ENCODE data around the gene SLC44A5.
"Not testable (repeated sequence)": the region's sequence is repeated elsewhere in the genome, so short reads cannot be mapped to it uniquely, and the experiment has no call there.

Gene SLC44A5

DNA sequence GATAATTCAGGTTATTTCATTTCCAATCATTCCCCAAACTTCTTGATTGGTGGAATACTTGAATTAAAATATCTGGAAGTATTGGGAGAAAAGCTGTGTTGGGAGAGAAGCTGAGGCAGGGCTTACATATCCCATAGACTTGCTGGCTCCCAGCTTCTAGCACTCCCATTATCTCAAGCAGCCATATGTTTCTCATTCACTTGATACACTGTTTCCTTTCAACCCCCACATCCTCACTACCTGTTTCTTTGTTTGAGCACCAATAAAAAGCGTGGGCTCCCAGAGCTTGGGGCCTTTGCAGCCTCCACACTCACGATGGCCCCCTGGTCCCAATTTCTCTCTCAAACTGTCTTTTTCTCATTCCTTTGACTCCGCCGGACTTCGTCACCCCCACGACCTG, 256.6 kb downstream of the SLC44A5 start:
- DNase-seq = not testable (repeated sequence)

DNA sequence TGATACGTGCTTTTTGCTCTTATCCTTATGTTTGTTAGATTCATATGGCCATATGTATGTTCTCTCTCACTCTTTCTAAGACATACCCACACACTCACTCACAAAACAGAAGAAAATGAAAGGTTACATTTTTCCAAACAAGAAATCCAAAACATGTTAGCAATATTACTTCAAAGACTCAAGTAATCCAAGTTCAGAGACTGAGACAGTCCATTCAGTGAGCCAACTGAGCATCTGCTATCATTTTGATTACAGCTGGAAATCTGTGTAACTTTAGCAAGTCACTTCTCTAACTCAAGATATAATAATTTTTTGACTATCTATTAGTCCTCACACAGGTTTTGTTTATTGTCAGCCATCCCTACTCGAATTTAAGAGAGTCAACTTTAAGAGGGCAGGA, 257.9 kb downstream of the SLC44A5 start:
- DNase-seq = no peak

DNA sequence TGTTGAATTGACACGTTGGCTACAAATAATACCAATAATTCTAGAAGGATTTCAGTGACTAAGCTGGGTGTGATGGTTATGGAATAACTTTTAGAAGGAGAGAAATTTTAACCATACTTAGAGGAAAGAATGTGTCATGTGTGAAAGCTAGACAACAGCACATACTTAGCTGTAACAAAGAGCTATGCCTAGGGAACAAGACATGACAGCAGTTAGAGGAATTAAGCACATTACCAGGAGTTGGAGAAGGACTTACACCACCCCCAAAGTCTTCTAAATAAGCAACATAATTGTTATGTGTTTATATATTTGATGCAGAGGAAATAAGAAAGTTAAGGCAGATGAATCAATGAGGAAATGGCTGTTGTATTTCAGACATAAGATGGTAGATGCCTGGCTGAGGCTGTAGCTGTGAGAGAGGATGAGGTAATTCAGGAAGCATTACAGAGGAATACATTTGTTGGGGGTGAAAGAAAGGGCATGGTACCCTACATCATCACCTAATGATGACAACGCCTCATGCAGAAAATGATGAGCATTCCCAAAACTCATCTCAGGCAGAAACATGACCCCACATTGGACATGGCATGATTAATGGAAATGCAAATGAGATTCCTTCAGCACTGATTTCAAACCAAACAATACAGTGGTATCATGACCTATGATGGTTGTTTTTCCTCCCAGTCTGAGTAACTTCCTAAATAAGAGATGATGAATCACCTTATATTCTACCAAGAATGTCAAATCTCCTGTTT, 265.2 kb downstream of the SLC44A5 start:
- no peak for DNase-seq

DNA sequence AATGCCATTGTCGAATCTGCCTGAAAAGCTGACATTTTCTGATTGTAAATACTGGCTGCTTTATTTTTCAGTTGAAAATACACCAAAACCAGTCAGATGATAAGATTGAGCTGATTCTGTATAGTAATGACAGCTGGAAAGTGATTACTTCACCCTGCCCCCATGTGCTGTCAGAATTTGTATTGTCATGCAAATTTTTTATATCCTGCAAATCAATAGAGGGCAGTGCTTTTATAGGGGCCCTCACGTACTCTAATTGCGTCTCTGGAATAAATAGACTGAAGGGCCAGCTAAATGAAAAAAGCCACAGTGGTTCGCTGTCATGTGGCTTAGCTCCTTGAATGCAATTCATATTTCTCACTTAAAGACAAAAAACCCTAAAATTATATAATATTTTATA, 268.1 kb downstream of the SLC44A5 start:
- no peak for DNase-seq

DNA sequence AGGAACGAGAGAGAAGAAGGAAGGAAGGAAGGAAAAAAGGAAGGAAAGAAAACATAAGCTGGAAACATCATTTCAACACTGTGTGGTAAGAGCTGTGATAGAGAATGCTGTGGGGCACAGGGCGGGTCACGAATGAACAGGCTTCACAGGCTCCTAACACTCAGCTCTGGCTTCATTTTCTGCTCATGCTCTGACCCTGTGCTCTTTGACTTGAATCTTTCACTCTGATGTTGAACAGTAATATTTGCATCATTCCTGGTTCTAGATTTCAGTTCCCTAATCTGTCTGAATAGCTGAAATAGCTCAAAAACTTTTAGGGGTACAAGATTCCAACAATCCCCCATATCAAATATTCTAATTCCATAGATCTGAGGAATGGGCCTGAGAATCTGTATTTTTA, 269.4 kb downstream of the SLC44A5 start:
- DNase-seq = no peak

DNA sequence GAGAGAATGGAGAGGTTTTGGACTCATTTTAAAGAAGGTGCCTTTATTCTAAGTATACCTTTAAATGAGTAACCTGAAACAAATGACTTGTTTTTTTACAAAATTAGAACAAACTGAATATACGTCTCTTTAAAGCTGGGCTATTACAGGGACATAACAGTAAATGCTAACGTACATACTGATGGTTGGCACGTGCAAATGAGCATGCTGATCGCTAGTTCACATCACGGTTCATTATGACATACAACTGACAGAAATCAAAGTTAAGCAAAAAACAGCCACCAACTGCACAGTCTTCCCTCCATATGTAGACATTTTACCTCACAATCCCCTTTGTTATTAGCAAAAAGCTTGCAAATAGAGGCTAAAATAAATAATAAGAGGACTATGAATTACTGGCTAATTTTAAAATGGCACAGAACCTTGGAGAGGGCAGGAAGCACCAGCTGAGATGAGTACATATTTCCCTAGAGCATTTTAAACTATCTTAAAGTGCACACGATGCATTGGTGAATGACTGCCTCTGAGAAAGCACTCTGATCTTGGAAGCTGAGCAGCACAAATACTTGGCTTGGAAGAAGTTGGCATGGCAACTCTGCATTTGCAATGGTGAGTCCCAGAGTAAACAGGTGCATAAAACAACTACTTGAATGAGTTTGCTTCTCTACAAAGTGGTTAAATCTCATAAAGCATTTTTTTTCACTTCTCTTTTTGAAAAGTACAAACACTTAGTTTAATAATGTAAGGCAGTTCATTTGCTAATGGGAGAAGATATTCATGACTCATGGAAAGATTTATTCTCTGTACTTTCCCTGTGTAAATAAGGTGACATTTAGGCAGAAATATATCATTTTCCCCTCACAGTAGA, 272.1 kb downstream of the SLC44A5 start:
- no peak for DNase-seq

DNA sequence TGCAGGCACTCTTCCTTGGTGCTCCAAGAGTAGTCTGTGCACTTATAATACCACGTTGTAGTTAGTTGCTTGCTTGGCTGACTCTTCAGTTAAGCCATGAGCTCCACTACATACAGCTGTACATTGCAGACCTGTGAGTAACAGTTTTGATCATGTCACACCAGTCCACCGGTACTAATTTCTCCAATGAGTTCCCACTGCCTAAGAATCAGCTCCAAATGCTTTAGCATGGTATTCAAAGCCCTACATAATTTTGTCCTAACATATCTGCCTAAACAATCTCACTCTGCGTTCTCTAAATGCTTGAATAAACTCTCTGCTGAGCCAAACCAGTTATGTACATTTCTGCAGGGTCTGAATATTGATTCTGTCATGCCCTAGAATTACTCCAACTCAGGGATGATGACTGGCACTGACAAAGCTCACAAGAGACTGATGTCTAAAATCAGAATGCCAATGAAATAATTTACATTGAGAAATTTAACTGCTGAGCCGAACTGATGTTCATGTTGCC, 276.0 kb downstream of the SLC44A5 start:
- no peak for DNase-seq

DNA sequence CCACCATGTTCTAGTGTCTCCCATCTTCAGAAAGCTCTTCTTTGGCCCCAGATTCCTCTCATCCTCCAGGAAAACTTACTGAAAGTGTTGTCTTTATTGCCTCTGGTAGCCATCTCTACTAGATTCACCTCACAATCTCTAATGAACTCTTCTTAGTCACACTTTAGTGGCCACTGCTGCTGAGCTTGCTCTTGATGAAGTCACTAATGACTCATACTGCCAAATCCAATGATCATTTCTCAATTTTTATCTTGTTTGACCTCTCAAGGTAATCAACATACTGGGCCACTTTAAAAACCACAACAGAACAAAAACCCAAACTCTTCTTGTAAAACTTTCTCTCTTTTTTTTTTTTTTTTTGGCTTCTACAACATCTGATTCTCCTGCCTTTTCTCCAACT, 280.3 kb downstream of the SLC44A5 start:
- DNase-seq = no peak

DNA sequence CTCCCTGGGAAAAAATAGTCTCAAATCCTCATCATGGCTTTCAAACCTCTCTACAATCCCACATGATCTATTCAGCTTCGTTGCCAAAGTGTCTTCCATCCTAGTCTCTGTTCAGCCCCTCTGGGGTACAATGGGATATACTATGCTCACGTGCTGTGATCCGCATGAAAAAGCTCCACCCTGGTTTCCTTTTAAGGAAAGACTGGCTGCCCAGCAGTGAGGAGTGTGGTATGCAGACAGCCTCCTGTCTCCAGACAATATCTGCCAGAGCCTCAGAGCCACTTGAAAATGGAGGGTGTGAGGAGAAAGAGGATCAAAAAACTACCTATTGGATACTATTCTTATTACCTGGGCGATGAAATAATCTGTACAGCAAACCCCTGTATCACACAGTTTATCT, 282.2 kb downstream of the SLC44A5 start:
- DNase-seq = no peak

DNA sequence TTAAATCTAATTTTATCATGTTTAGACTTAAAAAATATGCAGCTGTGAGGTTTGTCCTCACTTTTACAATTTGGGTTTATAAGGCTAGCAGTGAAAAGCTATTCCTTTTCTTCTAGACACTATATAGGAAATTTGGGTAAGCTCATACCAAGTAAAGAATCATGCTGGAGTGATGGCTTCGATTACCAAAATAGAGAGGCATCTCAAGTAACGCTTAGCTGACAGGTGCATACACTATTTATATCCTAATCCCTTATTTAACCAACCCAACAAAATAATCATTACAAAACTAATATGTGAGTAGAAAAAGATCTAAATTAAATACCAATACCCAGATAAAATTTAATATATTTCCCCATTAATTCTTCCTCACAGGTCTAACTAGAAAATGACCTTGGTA, 283.5 kb downstream of the SLC44A5 start:
- DNase-seq = no peak

DNA sequence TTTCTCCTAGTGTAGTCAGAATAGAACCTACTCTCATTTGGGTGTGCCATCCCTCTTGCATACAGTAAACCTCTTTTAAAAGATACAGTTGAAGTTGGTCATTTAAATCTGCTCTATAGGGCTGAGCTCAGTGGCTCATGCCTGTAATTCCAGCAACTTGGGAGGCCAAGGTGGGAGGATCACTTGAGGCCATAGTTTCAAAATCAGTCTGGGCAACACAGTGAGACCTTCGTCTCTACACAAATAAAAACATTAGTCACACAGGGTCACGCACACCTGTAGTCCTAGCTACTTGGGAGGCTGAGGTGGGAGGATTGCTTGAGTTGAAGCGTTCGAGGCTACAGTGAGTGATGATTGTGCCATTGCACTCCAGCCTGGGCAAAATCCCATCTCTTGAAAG, 292.9 kb downstream of the SLC44A5 start:
- no peak for DNase-seq

DNA sequence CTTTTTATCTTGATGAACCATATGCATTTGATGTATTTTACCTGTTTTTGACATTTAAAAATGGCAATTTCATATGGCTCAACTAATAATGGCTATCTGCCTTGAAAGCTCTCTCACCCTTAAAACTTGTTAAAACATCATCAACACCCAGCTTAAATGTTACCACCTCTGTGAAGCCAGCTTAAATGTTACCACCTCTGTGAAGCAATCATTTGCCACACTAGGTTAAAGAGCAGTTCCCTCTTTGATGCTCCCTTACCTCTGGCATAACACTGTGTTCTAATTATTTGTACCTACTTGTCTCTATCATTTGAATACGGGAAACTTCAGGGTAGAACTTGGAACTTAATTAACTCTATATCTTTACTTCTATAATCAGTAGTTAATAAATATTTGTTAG, 294.7 kb downstream of the SLC44A5 start:
- DNase-seq = no peak

DNA sequence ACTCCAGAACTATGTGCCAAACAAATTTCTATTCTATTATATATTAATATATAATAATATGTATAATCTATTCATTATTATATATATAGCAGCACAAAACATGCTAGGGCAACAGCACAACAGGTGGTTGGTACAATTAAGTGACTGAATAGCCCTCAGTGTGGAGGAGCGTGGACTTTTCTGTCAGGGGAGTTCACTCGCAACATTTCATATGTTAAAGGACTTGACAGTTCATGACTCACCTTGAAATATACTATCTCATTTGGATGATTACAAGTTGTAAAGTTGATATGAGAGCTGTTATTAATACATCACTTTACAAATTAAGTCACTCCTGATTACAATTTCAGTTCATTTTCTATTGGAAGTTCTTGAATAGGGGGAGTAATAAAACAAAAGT, 298.3 kb downstream of the SLC44A5 start:
- DNase-seq = no peak

DNA sequence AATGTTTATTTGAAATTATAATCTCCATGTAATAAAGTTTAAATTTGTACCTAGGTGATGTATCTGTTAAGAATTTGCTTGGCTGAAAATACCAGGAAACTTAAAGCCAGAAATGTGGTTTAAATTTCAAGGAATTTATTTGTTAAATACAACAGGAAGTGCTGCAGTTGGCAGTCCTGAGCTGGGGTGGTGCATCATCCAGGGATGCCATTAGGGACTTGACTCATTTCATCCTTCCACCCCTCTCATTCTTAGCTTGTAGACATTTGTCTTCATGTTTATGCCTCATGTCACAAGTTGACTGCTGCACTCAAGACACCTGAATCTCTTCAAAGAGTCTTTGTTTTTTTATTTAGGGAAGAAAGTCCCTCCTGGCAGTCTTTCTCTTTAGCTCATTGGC, 300.8 kb downstream of the SLC44A5 start:
- DNase-seq = no peak

DNA sequence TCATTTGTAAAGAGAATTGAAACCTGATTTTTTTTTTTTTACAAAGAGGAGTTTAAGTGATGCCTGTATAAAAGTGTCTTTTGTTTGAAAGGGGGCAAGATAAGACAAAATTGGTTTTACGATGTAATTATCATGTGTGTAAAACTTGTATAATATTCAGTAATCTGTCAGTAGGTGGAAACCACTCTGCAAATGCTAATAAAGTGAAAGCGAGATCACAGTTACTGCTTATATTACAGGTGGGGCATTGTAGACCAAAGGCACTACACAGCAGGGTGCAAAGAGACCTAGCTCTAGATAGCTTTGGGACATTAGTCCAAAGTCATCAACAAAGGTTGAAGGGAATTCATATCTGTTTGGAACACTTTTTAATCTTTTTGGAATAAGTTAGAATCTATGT, 302.5 kb downstream of the SLC44A5 start:
- no peak for DNase-seq

DNA sequence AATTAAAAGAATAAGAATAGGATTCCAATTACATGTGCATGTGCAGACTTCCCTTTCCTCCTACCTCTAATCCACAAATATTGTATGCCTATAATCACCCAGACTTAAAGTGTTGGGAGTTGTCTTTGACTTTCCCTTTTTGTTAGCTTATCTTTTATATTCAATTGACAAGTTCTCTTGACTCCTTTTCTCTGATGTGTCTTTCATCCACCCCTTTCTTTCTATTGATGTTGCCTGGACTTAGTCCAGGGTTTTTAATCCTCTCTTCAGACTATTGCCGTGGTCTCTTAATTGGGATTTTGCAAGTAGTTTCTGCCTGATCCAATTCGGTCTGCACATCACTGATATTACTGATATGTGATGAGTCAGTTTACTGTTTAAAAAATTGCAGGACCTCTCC, 305.9 kb downstream of the SLC44A5 start:
- no peak for DNase-seq

DNA sequence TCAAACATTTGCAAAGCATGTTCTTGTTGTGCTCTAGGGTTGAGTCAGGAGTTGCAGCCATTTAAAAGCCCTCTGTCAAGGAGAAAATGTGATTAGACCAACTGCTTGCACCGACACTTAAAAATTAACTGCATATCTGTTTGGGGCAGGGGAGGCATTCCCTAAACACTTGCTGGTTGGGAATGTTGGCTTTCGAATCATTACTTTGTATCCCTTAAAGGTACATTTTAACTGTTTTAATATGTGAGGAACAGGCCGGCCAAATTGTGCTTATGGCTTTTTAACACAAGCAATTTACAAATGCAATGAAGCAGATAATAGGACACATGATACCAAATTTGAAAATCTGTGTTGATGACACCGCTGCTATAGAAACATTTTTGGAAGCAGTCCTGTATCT, 317.6 kb downstream of the SLC44A5 start:
- no peak for DNase-seq

DNA sequence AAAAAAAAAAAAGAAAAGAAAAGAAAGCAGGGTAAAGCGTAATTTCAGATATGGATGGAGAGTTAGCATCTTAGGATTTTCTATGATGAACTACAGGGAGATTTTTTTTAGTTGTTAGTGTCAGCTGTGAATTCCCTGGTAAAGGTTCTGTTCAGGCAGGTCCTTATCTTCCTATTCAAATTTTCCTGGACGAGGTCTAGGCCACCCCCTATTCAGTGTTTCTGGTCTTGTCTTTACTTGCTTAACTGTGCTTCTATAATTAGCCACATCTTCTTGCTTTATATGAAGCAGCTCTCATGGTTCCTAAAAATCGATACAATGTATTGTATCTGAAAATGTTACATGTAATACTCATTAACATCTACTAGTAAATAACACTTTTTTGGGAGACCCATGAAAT, 318.9 kb downstream of the SLC44A5 start:
- no peak for DNase-seq

DNA sequence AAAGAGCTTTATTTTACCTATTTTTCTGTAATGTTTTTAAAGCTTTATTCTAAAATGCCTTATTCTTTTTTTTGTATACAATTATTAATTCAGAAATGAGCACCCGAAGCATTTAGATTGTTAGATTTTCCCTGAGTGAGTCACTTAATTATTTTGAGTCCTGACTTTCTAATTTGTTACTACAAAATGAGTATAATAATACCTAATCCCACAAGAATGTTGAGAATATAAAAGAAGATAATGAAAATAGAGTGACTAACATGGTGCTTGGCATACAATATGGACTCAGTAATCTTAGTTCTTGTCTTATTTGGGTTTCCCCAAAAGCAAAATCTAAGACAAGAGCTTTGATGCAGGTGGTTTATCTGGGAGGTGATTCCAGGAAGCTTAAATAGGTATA, 334.5 kb downstream of the SLC44A5 start:
- DNase-seq = no peak

DNA sequence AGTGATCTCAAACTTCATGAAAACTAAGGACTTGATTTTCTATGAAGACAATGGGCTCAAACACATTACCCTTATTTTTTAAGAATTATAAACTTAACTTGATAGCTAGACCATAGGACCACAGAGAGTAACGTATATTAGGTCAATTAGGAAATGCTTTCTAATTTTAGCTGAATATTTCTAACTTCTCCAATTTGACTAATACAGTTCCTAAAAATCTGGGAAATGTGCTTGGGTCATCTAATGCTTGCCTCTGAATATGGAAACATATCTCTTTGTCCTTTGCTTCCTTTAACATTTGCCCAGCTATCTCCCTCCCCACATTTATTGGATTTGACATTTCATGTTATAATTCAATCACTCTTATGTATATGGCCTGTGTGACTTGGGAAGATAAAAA, 335.3 kb downstream of the SLC44A5 start:
- DNase-seq = no peak

DNA sequence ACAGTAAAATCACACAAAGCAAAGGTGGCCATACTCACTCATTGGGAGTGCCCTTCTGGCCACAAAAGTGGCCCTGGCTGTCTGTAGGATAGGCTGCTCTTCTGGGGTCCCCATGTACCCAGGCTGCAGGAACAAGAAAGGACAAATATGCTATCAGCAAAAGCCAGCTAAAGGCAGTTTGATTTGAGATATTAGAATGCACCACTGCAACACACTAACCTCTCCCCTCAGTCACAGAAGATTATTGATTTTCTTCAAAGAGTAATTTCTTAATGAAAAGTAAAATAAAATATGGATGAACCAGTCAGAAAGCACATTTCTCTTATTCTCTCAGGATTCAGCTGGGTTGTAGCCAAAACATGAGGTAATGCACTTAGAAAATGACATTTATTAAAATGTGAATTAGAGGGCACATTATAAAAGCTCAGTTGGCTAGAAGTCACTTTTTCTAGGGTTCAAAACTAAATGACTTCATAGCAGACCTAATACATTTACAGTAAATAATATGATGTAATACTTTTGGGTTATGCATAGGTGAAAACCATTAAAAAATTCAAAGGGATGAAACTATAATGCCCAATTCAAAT, 335.9 kb downstream of the SLC44A5 start:
- DNase-seq = no peak

DNA sequence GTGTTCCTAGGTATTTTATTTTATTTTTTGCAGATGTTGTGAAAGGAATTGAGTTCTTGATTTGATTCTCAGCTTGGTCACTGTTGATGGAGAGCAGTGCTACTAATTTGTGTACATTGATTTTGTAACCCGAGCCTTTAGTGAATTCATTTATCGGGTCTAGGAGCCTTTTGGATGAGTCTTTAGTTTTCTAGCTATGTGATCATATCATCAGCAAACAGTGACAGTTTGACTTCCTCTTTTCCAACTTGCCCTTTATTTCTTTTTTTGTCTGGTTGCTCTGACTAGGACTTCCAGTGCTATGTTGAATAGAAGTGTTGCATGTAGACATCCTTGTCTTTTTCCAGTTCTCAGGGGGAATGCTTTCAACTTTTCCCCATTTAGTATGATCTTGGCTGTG, 337.8 kb downstream of the SLC44A5 start:
- no peak for DNase-seq

DNA sequence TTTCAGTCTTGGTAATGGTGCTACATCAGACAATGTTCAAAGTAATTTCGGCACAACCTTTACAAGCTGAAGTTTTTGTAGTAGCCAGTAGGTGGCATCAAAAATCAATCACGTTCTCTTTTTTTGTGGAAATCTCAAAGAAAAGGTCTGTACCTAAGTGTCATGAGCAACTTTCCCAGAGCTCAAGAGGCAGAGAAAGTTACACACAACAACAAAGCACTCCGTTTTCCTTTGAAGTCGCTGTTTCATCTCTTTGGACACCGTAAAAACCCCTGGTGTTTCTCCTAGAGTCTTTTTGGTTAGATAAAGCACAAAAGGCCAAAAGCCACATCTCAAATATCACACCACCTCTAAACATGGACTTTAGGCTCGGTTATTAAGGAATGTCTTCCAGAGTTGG, 345.1 kb downstream of the SLC44A5 start:
- DNase-seq = no peak

DNA sequence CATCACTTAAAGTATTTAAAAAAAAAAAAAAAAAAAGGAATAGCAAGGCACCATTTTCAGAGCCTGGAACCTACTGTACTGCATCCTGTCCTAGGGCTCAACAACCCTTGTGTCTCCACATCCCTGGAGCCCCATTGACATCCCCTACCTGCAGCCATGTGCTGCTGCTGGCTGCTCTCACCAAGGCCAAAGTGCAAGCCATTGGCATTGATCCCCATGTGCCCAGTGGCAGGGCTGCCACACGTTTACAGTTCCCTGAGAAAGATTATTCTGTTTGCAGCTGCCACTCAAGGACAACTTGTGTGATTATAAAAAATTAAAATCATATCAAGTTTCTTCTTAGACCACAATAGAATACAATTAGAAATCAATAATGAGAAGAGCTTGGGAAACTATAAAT, 346.8 kb downstream of the SLC44A5 start:
- no peak for DNase-seq
